B cell (primary cell): ENCODE measurements around the gene GDF11.

ENCODE experiments used
- EZH2 ChIP-seq: IDR thresholded peaks from 2 replicates; pipeline ENCODE4 v1.6.1; 2012; ENCODE audit warnings: borderline replicate concordance, low read depth, mild to moderate bottlenecking, moderate library complexity, low read length; ENCODE audit not compliant: insufficient read depth, poor library complexity, severe bottlenecking
- TF ChIP-seq, protein P1 (sequence below): fragments of 200-600 bp; IDR thresholded peaks from one replicate; pipeline ENCODE4 v1.8.0; 2022; ENCODE audit warnings: antibody characterized with exemption, mild to moderate bottlenecking

DNA sequence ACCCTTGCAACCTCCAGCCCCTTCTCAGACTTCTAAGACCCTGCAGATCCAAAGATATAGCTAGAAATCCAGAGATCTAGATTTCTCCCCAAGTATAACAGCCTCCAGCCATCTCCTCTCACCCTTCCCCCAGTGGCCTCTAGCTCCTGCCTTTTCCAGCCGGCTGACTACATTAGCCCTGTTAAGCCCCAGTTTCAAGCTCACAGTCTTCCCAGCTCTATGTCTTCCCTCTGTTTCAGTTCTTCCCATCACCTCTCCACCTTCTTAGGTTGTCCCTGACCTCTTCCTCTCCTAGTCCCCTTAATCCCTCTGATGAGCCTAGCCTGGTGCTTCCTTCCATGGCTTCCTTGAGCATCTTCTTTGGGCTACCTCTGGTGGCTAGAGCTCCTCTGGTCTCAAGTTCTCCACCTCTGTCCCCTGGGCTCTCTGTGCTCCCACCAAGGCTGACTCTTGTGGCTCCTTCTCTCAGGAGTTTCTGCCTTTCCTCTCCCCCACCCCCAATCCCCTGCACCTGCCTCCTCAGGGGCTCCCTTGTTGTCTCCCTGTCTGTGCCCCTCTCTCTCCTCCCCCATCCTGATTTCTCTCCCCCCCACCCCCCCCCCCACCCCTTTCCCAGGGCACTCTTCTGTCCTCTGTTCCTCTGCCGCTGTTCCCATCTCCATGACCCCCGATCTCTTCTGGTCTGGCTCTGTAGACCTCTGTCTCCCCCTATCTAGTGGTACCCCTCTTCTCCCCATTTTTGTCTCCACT is 816 bp upstream of the GDF11 start:
- TF ChIP-seq, protein P1, sequence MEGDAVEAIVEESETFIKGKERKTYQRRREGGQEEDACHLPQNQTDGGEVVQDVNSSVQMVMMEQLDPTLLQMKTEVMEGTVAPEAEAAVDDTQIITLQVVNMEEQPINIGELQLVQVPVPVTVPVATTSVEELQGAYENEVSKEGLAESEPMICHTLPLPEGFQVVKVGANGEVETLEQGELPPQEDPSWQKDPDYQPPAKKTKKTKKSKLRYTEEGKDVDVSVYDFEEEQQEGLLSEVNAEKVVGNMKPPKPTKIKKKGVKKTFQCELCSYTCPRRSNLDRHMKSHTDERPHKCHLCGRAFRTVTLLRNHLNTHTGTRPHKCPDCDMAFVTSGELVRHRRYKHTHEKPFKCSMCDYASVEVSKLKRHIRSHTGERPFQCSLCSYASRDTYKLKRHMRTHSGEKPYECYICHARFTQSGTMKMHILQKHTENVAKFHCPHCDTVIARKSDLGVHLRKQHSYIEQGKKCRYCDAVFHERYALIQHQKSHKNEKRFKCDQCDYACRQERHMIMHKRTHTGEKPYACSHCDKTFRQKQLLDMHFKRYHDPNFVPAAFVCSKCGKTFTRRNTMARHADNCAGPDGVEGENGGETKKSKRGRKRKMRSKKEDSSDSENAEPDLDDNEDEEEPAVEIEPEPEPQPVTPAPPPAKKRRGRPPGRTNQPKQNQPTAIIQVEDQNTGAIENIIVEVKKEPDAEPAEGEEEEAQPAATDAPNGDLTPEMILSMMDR = no peak
- TF ChIP-seq EZH2 = no peak
